Ishikawa (cell line): ENCODE measurements around the gene TRIM69.
A peak's percentile ranks its signal among the peaks of the same experiment; 100 is the strongest.

Experiments used
- CEBPB ChIP-seq: IDR thresholded peaks from 2 replicates; pipeline ENCODE4 v1.6.1; 2012
- CREB1 ChIP-seq: IDR thresholded peaks from 2 replicates; pipeline ENCODE4 v1.6.1; 2012; ENCODE audit warnings: low read depth
- EGR1 ChIP-seq: IDR thresholded peaks from 2 replicates; pipeline ENCODE4 v1.6.1; 2012
- EP300 ChIP-seq: IDR thresholded peaks from 2 replicates; pipeline ENCODE4 v1.6.1; 2012; ENCODE audit warnings: borderline replicate concordance
- NFIC ChIP-seq: IDR thresholded peaks from 2 replicates; pipeline ENCODE4 v1.6.1; 2012
- RAD21 ChIP-seq: IDR thresholded peaks from 2 replicates; pipeline ENCODE4 v1.6.1; 2012; ENCODE audit warnings: low read depth
- TAF1 ChIP-seq: IDR thresholded peaks from 2 replicates; pipeline ENCODE4 v1.6.1; 2012; ENCODE audit warnings: low read depth, mild to moderate bottlenecking
- TCF12 ChIP-seq: IDR thresholded peaks from 2 replicates; pipeline ENCODE4 v1.6.1; 2012; ENCODE audit warnings: low read depth
- TEAD4 ChIP-seq: IDR thresholded peaks from 2 replicates; pipeline ENCODE4 v1.6.1; 2012
- YY1 ChIP-seq: IDR thresholded peaks from 2 replicates; pipeline ENCODE4 v1.6.1; 2012; ENCODE audit warnings: low read depth
- TF ChIP-seq, protein P1 (sequence below): IDR thresholded peaks from 2 replicates; pipeline ENCODE4 v1.6.1; 2012; ENCODE audit warnings: low read depth, mild to moderate bottlenecking
- TF ChIP-seq, protein P2 (sequence below): IDR thresholded peaks from 2 replicates; pipeline ENCODE4 v1.6.1; 2012
- TF ChIP-seq, protein P3 (sequence below): IDR thresholded peaks from 2 replicates; pipeline ENCODE4 v1.6.1; 2012

DNA sequence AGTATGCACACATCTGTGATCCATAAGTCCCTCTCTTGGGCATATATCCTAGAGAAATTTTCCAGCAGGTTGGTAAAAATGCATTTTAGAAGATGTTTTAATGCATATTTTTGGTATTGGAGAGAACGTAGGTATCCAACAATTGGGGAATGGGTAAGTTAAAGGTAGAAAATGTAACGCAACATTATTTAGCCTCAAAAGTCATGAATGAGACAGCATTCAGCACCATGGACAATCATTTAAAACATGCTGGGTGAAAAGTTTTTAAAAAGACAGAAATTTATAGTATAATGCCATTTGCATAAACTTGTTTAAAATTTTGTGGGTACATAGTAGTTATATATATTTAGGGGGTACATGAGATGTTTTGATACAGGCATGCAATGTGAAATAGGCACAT lies 43.4 kb downstream of the TRIM69 start:
- TF ChIP-seq YY1 (no peak), RAD21 (no peak), TCF12 (no peak), EGR1 (no peak), EP300 (no peak), CEBPB (no peak), TAF1 (no peak), NFIC (no peak), CREB1 (no peak), TEAD4 (no peak)
- TF ChIP-seq, protein P1, sequence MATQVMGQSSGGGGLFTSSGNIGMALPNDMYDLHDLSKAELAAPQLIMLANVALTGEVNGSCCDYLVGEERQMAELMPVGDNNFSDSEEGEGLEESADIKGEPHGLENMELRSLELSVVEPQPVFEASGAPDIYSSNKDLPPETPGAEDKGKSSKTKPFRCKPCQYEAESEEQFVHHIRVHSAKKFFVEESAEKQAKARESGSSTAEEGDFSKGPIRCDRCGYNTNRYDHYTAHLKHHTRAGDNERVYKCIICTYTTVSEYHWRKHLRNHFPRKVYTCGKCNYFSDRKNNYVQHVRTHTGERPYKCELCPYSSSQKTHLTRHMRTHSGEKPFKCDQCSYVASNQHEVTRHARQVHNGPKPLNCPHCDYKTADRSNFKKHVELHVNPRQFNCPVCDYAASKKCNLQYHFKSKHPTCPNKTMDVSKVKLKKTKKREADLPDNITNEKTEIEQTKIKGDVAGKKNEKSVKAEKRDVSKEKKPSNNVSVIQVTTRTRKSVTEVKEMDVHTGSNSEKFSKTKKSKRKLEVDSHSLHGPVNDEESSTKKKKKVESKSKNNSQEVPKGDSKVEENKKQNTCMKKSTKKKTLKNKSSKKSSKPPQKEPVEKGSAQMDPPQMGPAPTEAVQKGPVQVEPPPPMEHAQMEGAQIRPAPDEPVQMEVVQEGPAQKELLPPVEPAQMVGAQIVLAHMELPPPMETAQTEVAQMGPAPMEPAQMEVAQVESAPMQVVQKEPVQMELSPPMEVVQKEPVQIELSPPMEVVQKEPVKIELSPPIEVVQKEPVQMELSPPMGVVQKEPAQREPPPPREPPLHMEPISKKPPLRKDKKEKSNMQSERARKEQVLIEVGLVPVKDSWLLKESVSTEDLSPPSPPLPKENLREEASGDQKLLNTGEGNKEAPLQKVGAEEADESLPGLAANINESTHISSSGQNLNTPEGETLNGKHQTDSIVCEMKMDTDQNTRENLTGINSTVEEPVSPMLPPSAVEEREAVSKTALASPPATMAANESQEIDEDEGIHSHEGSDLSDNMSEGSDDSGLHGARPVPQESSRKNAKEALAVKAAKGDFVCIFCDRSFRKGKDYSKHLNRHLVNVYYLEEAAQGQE, result peak; percentile 41
- TF ChIP-seq, protein P2, sequence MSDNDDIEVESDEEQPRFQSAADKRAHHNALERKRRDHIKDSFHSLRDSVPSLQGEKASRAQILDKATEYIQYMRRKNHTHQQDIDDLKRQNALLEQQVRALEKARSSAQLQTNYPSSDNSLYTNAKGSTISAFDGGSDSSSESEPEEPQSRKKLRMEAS, result no peak
- TF ChIP-seq, protein P3, sequence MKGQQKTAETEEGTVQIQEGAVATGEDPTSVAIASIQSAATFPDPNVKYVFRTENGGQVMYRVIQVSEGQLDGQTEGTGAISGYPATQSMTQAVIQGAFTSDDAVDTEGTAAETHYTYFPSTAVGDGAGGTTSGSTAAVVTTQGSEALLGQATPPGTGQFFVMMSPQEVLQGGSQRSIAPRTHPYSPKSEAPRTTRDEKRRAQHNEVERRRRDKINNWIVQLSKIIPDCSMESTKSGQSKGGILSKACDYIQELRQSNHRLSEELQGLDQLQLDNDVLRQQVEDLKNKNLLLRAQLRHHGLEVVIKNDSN, result no peak
